NCI-H82 treated with DMSO at 0.1 percent for 48 hours (cell line): ENCODE data around the gene KLRD1.
"Not testable (repeated sequence)": the region's sequence is repeated elsewhere in the genome, so short reads cannot be mapped to it uniquely, and the experiment has no call there.

Source experiments
- DNase-seq: peaks from one replicate; lab custom pipeline; 2025; ENCODE audit not compliant: unreplicated experiment; lab: John Stamatoyannopoulos, UW

The KLRD1 gene, protein sequence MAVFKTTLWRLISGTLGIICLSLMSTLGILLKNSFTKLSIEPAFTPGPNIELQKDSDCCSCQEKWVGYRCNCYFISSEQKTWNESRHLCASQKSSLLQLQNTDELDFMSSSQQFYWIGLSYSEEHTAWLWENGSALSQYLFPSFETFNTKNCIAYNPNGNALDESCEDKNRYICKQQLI

DNA sequence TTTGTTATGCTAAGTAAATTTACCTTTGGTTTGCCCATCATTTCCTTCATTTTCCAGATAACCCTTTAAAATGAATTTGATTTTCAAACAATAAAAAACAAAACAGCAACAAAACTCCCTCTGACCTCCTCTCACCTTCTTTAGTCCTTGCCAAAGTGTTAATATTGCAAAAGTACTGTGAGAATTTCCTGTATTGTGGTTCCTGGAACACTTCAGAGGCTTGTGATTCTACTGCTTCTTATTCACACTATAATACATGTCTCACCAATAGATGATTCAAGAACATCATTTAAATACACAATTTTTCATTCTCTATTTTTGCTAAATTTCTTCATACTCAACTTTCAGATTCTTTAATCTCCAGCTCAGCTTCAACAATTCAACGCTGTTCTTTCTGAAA lies at the start of gene KLRD1:
Gene KLRD1, plus strand, starts transcription at position 241 of the 400 bp plus-strand sequence. CDS start 208 bp downstream, outside the sequence.
- no peak for DNase-seq

DNA sequence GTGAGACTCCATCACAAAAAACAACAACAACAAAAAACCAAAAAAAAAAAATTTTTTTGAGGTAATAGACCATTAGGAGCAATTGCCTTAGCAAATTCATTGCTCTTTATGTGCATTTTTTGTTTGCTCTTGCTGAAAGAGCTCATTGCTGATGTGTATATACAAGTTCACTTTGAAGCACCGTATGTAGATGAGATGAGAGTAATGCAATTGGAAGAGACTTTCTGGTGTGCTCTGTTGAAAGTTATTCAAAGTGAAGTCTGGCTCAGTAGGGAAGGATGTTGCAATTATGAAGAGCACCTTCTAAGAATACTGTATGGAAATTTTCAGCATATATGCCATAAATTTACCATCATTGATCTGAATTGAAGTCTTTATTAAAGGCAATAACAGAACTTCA lies 46.7 kb upstream of the KLRD1 start:
- no peak for DNase-seq

DNA sequence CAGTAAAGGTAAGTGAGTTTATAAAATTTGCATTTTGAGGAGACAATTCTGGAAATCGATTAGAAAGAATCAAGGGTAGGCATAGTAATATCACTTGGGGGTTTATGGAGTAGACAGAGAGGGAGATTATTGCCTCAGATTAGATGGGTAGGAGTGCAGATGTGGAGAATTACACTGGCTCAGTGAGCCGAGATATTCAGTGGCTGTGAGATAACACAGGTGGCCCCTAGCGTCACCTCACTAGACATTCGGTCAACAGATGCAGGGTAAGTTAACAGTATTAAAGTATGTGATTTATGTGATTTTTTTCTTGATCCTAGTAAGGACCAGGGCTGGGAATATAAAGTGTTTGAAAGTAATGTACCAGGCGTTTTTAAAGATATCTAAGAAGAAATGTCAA lies 39.6 kb upstream of the KLRD1 start:
- peak; percentile 89 for DNase-seq

DNA sequence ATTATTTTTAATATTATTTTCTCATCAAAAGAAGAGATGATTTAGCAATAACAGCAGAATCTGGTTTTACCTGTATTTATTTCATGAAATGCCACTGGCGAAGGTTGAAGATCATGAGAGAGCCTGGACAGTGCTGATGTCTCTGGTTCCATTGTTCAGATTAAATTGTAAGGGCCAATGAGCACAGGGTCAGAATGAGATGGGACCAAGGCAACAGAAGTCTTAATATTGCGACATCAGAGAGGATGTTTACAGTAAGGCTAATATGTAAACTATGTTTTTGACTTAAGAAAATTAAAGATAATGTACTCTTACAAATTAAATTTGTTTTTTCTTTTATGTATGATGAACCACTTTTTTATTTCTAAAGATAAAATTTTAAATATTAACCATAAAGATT lies 35.2 kb upstream of the KLRD1 start:
- DNase-seq: no peak

- no peak for DNase-seq
These were observed 30.9 kb upstream of the KLRD1 start for GRCh38 chr12:10276774-10277173.

DNA sequence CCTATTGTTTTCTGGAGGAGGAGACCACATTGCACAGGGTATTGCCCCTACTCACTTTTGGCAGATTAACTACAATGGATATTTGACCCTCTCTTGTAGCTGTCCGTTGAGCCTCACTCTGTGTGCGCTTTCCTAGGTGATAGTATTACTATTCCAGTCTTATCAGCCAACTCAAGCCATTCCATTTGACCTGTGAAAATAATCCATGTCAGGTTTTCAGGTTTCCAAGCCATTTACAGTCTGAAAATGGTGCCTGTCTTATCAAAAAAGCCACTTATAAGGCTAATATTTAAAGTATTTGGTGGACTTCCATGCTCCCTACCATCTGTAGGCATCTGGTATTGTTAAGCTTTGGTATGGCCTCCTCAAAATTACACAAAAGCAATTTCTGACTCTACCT lies 29.6 kb upstream of the KLRD1 start:
- DNase-seq: no peak

DNA sequence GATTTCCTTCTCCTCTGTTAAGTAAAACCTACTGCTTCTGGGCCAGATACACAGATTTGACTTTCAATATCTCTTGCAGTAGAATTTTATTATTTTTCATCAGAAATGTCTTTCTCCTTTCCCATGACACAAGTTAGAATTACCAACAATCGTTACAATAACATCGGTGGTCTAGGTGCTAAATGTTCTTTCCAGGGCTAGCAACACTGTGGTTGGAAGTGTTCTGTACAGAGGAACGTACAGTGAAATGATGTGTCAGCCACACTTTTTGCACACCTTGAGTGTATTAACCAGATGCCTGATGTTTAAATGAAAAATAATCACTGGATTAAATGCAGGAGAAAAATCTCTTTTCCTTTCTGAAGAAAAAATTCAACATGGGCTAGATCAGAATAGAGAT lies 27.7 kb upstream of the KLRD1 start:
- no peak for DNase-seq

GRCh38 chr12:10283027-10283426 lies 24.6 kb upstream of the KLRD1 start:
- DNase-seq: no peak

DNA sequence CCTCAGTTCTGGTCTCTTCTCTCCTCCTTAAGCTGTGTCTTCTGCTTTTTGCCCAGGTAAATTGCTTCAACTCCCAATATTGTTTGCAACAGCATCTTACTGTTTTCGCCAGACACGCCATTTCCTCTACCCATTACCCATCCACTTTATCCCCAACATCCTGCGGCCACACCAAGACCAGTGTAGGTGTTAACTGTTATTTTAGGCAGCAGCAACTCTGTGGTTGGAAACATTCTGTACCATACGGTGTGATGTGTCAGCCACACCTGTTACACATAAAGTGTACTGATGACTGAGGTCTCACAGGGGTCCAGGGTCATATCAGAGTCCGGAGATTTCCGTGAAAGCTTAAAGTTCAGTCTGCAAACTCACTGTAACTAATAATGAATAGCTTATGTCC lies 21.8 kb upstream of the KLRD1 start:
- no peak for DNase-seq

DNA sequence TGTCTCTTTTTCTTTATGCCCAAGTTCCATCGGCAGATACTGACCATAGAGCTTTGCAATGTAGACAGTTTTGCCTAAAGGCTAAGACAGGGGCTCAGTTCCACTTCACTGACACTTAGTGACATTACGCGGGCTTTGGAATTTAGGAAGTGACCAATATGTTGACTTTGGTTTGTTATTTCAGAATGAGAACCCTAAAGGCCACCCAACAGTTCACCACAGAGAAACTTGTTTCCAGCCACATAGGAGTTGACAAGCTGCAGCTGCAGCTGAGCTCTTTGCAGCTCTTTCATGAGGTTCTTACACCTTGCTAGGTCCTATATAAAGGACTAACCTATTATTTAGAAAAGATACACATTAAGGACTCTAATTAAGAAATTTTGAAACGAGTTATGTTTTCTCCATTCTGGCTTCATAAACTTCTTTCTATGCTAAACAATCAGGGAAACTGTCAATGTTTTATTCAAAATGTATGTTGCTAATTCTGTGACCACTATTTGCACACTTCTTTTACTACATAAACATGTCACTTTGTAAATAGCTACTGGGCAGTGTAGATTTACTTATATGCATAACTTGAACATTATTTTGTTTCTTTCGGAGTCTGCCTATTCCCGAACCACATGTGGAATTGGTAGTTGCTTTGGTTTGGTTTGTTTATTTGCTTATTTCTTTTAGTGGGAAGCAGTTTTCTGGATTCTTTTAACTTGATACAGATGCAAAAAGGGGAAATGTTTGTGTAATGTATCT lies 18.5 kb upstream of the KLRD1 start:
- DNase-seq: no peak

- no peak for DNase-seq
These were observed 16.6 kb upstream of the KLRD1 start for GRCh38 chr12:10291030-10291429.

DNA sequence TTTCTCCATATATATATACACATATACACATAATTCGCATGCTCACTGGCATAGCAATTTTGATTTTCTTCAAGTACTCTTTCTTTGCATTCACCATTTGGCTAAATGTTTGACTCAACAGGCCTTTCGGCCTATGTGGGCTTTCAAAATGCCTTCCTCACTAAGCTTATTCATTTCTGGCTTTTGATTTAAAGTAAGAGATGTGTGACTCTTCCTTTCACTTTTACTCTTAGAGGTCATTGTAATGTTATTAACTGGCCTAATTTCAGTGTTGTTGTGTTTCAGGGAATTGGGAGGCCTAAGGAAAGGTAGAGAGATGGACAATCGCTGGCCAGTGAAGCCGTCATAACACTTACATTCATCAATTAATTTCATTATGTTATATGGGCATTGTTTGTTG lies 14.5 kb upstream of the KLRD1 start:
- no peak for DNase-seq

GRCh38 chr12:10293570-10294227 lies 14.0 kb upstream of the KLRD1 start:
- no peak for DNase-seq

DNA sequence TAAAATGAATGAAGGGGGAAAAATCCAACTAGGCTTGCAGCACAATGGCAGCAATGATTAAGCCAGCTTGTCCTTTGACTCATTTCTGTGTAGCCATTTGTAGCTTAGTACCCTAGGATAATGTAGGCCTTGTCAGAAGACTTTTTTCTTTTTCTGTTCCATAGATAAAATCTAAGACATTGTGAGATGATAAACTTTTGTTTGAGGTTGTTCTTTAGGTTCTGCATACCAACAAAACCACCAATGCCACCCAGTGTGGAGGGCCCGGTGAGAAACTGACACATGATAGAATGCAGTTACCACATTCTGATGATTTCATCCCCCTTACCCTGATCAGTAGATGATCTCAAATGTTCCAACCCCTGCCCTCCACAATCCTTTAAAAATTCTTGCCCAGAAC lies 6.6 kb upstream of the KLRD1 start:
- DNase-seq: no peak

- no peak for DNase-seq
These were observed 3.5 kb upstream of the KLRD1 start for GRCh38 chr12:10304161-10304574.

- DNase-seq: no peak
These were observed 2.3 kb upstream of the KLRD1 start for GRCh38 chr12:10305411-10305810.

DNA sequence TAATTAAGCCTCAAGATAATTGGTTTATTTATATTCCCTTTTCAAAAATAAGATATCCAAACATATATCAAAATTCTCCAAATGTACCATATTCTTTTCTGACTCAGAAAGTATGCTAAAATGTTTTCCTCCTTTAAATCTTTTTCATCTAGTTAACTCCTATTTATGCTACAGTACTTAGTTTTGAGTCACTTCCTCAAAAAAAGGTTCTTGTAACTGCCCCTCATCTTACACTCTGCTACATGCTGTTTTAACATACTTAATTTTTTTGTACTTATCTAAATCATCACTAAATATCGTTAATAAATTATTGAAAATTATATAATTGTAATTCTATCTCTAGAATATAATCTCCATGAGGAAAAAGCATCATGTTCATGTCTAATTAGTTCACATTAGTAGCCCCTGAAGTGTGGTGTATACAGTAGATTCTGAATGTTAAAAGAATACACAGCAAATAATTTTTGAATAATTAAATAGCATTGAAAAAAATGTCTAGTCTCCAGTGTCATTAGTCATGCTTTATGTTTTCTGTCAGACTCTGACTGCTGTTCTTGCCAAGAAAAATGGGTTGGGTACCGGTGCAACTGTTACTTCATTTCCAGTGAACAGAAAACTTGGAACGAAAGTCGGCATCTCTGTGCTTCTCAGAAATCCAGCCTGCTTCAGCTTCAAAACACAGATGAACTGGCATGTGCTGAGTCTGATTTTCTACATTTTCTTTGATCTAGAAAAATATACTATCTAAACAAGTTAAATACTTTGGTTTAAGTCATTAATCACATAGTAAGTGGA lies 3.5 kb downstream of the KLRD1 start:
- no peak for DNase-seq

DNA sequence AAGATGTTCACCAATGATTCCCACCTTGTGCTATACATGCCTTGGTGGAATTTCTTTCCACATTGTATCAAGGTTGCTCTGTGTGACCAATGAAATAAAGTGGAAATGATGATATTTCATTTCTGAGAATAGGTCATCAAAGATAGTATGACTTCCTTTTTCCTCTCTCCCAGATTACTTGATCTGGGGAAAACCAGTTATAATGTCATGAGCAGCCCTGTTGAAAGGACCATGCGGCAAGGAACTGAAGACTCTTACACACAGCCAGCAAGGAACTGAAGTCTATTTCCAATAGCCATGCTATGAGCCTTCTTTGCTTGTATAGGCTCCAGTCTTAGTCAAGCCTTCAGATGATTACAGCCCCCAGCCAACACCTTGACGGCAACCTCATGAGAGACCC lies 11.7 kb downstream of the KLRD1 start:
- DNase-seq: no peak

DNA sequence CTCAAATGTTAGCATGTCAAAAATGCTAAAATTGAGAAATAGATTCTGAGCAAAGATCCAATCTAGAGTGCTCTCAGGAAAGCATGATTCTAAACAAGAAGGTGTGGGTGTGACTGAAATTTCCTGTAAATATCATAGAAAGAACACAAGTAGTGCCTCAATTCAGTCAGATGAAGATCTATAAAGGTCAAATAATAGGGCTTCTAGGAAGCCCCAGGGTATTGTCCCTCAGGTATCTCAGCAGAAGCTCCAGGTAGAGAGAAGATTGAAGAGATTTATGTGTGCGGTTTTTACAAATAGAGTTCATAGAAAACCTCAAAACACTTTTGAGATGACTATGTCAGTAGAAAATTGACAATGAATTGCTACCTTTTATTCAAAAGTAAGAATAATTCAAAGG lies 13.0 kb downstream of the KLRD1 start:
- DNase-seq: no peak

DNA sequence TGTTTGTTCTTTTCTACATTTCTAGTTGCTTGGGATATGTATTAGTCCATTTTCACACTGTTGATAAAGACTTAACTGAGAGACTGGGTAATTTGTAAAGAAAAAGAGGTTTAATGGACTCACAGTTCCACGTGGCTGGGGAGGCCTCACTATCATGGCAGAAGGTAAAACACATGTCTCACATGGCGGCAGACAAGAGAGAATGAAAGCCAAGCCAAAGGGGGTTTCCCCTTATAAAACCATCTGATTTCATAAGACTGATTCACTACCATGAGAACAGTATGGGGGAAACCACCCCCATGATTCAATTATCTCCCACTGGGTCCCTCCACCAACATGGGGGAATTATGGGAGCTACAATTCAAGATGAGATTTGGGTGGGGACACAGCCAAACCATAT lies 21.0 kb downstream of the KLRD1 start:
- DNase-seq: not testable (repeated sequence)

DNA sequence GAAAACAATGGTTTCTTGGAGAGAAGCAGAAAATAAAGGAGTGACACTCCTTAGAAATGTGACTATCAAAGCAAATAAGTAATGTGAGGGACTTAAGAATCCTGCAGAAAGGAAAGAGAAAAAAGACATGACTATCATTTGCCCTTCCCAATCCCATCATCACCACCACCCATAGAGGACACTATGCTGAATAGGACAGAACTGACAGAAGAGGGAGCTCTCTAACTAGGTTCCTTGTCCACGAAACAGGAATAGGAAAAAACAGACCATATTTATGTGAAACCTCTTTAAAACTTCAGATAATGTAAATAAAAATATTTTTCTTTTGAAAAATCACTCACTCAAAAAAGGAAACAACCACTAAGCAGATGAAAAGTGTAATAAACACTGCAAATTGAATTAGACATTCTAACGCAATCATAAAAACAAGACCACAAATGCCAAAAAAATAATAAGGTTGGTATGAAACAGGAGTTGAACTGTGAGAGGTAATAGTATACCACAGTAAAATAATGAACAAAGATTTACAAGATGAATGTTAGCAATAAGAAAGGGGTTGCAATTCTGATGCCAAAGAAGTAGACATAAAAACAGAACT lies 24.1 kb downstream of the KLRD1 start:
- DNase-seq: peak; percentile 44
